Activated CD4-positive, alpha-beta T cell treated with anti-CD3 and anti-CD28 coated beads, Interleukin-2, amount 50 U/mL, for 16 hours (primary cell): Measurements from ENCODE around the gene MILR1.

ENCODE experiments used
- DNase-seq: peaks from one replicate; pipeline ENCODE4 v3.0.0-alpha.2; 2020

Gene MILR1

GRCh38 chr17:64503821-64504768 is 55.2 kb downstream of the MILR1 start:
- no peak for DNase-seq

GRCh38 chr17:64504769-64505339 is 55.9 kb downstream of the MILR1 start:
- no peak for DNase-seq

- peak; percentile 89 for DNase-seq
Measured at GRCh38 chr17:64505340-64506200, 56.7 kb downstream of the MILR1 start.

- DNase-seq = peak; percentile 98
Measured at GRCh38 chr17:64506201-64506575, 57.3 kb downstream of the MILR1 start, which contains the start of gene DDX5. TSS of gene DDX5 (minus strand) at chr17:64506289. CDS start at chr17:64506119, 170 bp downstream.

- peak; percentile 95 for DNase-seq
Measured at GRCh38 chr17:64506576-64507412, 57.9 kb downstream of the MILR1 start, which contains the start of gene CEP95. TSS of gene CEP95 (plus strand) at chr17:64506977. CDS start at chr17:64507098, 121 bp downstream.

- DNase-seq = peak; percentile 65
Measured at GRCh38 chr17:64507413-64507782, 58.5 kb downstream of the MILR1 start.

- no peak for DNase-seq
Measured at GRCh38 chr17:64508683-64509082, 59.8 kb downstream of the MILR1 start.

GRCh38 chr17:64509179-64509578 is 60.3 kb downstream of the MILR1 start:
- no peak for DNase-seq

GRCh38 chr17:64515419-64515818 is 66.5 kb downstream of the MILR1 start:
- DNase-seq = no peak

- DNase-seq = no peak
Measured at GRCh38 chr17:64515829-64516228, 66.9 kb downstream of the MILR1 start.
